Stimulated activated CD4-positive, alpha-beta T cell treated with anti-CD3 and anti-CD28 coated beads, Interleukin-15, amount 100 ng/mL, for 24 hours (primary cell): ENCODE data around the gene PEX16.
A peak's percentile ranks its signal among the peaks of the same experiment; 100 is the strongest.
"Not testable (repeated sequence)": the region's sequence is repeated elsewhere in the genome, so short reads cannot be mapped to it uniquely, and the experiment has no call there.

ENCODE experiments used
- DNase-seq: peaks from one replicate; pipeline ENCODE4 v3.0.0-alpha.2; 2020

PEX16 gene

GRCh38 chr11:45917286-45917622 lies 423 bp downstream of the PEX16 start:
- no peak for DNase-seq

- no peak for DNase-seq
These were observed 2.2 kb downstream of the PEX16 start for GRCh38 chr11:45915446-45915845.

GRCh38 chr11:45913942-45914635 lies 3.6 kb downstream of the PEX16 start:
- DNase-seq = no peak

GRCh38 chr11:45913514-45913913 lies 4.2 kb downstream of the PEX16 start:
- no peak for DNase-seq

DNA sequence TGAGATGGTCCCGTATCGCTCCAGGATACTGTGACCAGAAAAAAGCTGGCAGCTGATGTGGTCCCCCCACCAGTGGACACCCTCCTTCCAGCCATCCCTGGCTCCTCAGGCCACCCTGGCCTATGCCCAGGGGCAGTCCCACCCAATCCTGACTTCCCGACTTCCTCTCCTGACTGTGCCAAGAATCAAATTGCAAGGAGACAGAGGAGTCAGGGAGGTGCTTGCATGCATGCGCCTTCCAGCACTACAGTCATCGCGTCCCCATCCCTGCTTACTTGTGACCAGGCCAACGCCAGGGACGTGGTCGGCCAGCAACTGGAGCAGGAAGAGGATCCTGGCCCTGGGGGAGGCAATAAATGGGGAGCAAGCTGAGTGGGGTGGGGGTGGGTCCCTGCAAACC lies 7.1 kb downstream of the PEX16 start:
- no peak for DNase-seq

- no peak for DNase-seq
These were observed 7.8 kb downstream of the PEX16 start for GRCh38 chr11:45909594-45910475.

DNA sequence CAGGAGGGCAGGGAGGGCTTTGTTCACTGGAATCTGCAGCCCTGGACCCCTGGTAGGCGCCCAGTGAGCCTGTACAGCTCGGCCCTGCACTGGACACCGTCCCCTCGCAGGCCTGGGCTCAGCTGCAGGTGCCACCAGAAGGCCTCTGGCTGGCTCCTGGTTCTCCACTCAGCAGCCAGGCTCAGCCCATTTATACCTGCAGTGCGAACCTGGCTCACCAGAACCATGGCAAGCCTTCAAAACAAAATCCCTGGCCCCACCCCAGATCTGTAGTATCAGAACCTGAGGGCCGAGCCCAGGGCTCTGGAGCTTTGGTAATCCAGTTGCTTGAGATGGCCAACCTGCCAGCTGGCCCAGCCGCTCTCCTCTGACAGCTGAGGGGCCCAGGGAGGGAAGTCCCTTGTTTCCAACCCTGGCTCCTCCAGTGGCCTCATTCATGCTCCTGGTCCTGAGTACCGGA lies 9.7 kb downstream of the PEX16 start:
- no peak for DNase-seq

- DNase-seq = no peak
These were observed 10.6 kb downstream of the PEX16 start, which contains the start of gene FREY1 for GRCh38 chr11:45906965-45907611. Gene FREY1, minus strand, starts transcription at chr11:45907271. Its CDS starts 26 bp downstream, at chr11:45907245.

- DNase-seq = no peak
These were observed 11.5 kb downstream of the PEX16 start for GRCh38 chr11:45906096-45906682.

GRCh38 chr11:45905576-45905975 lies 12.1 kb downstream of the PEX16 start:
- not testable (repeated sequence) for DNase-seq

GRCh38 chr11:45905095-45905494 lies 12.6 kb downstream of the PEX16 start:
- no peak for DNase-seq

GRCh38 chr11:45904309-45904915 lies 13.3 kb downstream of the PEX16 start:
- DNase-seq = no peak

DNA sequence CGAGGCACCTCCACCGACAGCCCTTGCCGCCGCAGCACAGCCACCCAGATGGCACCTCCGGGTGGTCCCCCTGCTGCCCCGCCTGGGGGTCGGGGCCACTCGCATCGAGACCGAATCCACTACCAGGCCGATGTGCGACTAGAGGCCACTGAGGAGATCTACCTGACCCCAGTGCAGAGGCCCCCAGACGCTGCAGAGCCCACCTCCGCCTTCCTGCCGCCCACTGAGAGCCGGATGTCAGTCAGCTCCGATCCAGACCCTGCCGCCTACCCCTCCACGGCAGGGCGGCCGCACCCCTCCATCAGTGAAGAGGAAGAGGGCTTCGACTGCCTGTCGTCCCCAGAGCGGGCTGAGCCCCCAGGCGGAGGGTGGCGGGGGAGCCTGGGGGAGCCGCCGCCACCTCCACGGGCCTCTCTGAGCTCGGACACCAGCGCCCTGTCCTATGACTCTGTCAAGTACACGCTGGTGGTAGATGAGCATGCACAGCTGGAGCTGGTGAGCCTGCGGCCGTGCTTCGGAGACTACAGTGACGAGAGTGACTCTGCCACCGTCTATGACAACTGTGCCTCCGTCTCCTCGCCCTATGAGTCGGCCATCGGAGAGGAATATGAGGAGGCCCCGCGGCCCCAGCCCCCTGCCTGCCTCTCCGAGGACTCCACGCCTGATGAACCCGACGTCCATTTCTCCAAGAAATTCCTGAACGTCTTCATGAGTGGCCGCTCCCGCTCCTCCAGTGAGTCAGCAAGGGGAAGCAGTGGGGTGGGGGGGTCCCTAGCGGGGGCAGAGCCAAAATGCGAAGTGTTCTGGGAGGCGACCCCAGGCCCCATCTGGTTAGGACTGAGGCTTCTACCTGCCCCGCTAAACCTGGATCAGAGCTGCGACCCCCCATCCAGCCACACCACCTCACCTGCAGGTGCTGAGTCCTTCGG lies 15.0 kb downstream of the PEX16 start:
- no peak for DNase-seq

- DNase-seq = no peak
These were observed 16.1 kb downstream of the PEX16 start for GRCh38 chr11:45901626-45902025.

DNA sequence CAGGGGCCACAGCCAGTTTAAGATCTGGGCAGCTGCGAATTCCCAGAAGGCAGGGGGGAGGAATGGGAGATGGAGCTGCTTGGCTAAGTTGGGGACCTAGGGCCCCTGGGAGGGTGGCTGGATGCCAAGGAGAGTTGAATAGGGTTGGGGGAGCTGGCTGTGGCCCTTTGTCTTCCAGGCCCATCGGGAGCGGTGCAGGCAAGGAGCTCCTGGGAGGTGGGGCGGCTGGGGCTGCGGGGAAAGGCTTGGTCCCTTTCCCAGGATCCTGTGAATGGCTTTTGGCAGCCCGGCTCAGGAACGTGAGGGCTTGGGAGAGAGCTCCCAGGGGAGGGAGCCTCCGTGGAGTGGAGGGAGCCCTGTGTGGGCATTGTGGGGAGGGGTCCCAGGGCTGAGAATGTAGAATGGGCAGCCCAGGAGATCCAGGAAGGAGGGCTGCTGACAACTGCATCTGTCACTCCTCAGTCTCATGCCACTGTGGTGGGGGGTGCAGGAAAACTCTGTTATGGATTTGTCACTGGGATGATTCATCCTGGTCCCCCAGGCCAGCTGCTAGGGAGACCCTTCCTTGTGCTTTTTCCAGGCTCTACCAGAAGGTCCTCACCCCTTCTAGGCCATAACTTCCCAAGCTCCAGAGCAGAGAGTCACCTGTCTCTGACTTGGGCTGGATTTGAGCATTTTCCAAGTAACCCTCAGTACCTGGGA lies 16.6 kb downstream of the PEX16 start:
- DNase-seq = no peak

GRCh38 chr11:45900175-45900800 lies 17.4 kb downstream of the PEX16 start:
- not testable (repeated sequence) for DNase-seq

DNA sequence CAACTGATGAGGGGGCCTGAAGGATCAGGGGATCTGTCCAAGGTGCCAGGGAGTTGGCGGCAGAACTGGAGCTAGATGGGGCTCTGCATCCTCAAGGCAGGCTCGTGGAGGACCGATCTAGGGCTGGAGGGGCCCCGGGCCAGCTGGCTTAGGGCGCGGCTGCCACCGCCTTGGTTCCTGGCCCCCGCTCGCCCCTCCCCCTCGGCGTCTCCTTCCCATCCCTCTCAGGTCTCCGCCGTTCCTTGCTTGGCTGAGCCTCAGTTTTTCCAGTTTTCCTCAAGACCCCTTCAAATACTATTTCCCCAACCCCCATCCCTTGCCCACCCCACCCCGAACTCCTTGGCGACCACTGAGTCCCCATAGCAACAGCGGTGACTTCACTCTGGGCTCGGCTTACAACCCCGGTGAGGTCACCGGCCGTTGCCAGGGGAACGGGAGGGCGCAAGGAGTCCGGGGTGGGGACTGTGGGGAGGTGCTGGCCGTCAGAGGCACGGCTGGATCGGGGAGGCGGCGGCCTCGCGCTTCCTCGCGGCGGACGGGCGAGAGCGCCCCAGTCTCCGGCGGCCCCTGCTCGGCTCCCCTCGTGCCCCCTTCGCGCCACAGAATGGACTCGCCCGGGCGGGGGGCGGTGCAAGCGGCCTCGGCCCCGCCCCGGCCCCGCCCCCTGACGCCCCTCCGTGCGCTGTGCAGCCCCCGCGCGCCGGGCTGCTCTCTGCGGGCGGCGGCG lies 18.1 kb downstream of the PEX16 start:
- peak; percentile 76 for DNase-seq

- no peak for DNase-seq
These were observed 18.6 kb downstream of the PEX16 start for GRCh38 chr11:45899086-45899447.

DNA sequence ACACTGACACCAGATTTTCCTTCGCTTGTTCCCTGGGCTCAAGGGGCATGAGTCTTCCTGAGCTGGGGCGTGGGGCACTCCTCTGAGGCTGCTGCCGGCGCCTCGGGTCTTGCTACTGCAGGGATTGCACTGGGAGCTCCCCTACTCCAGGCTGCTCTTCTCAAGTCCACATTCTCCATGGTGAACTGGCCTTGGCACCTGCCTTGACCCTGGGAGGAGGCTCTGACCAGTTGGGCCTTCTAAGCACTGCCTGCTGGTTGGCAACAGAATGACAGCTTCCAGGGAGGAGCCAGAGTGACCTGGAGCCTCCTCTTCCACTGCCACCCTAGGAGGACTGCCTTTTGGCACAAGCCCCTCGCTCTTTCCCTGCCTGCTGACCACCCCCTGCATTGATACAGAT lies 20.1 kb downstream of the PEX16 start:
- DNase-seq = no peak
